ENCODE data around the gene AMOT.

GRCh38 chrX:112784692-112785091, 55.9 kb downstream of the AMOT start:
- TF ChIP-seq, protein P1, sequence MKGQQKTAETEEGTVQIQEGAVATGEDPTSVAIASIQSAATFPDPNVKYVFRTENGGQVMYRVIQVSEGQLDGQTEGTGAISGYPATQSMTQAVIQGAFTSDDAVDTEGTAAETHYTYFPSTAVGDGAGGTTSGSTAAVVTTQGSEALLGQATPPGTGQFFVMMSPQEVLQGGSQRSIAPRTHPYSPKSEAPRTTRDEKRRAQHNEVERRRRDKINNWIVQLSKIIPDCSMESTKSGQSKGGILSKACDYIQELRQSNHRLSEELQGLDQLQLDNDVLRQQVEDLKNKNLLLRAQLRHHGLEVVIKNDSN (IDR thresholded peaks at IDR 0.05; ENCODE audit: borderline replicate concordance, extremely low read length, insufficient read depth, low read depth, low read length), result no peak
- TF ChIP-seq KDM1A (IDR thresholded peaks at IDR 0.05; ENCODE audit: borderline replicate concordance) (no peak), RCOR1 (conservative IDR thresholded peaks at IDR 0.05; ENCODE audit: low read depth, low read length) (no peak), POLR2AphosphoS5 (IDR thresholded peaks at IDR 0.05; ENCODE audit: low read length) (no peak), CTCF (IDR thresholded peaks at IDR 0.05 in 2 of 3, conservative IDR thresholded peaks at IDR 0.05 in 1 of 3; ENCODE audit: control insufficient read depth in 2 of 3, extremely low read depth in 1 of 3, insufficient read depth in 1 of 3, low read depth in 3 of 3, low read length in 3 of 3) (no peak), REST (IDR thresholded peaks at IDR 0.05; ENCODE audit: low read depth, low read length) (no peak)
